Lower lobe of right lung (tissue), 2 donors: Measurements from ENCODE around the gene TEN1. TPM values are rescaled to one million over a fixed set of nuclear protein-coding genes. Genes with fewer than 3 reads are reported as not detected.
A peak's percentile ranks its signal among the peaks of the same experiment; 100 is the strongest.

Source experiments
- ATAC-seq, 2 donors: fragments of 200-7000 bp; cut with Tn5 transposase; one replicate each; pipeline ENCODE4 v1.9.1; 2020 to 2022; ENCODE audit warnings: mild to moderate bottlenecking in 2 of 2, moderate library complexity in 2 of 2
- DNase-seq: peaks from one replicate; pipeline ENCODE4 v3.0.0-alpha.2; 2020
- H3K27ac ChIP-seq: fragments of 200-600 bp; one replicate; pipeline ENCODE4 v1.8.0; 2022
- H3K27me3 ChIP-seq: fragments of 200-600 bp; one replicate; pipeline ENCODE4 v1.8.0; 2022; ENCODE audit warnings: low read depth
- H3K36me3 ChIP-seq: fragments of 200-600 bp; one replicate; pipeline ENCODE4 v1.8.0; 2022; ENCODE audit warnings: mild to moderate bottlenecking
- H3K4me1 ChIP-seq: fragments of 200-600 bp; one replicate; pipeline ENCODE4 v1.8.0; 2022
- H3K4me3 ChIP-seq: fragments of 200-600 bp; one replicate; pipeline ENCODE4 v1.8.0; 2022; ENCODE audit warnings: mild to moderate bottlenecking
- H3K9me3 ChIP-seq: fragments of 200-600 bp; one replicate; pipeline ENCODE4 v1.8.0; 2022
- CTCF ChIP-seq: fragments of 200-600 bp; IDR thresholded peaks from one replicate; pipeline ENCODE4 v1.8.0; 2022; ENCODE audit warnings: antibody characterized with exemption, mild to moderate bottlenecking
- intact Hi-C: fragments of 100-400 bp; cut with DNase I; formaldehyde crosslinking; loops from one replicate; pipeline ENCODE4 v1.11.0; 2022
- total RNA-seq: library from RNA; stranded (reverse); fragmentation: NEBNext Ultra II Directional; extraction: Animal tissue kit (Norgen Biotek cat#: 25700); gene quantifications from one replicate; pipeline ENCODE4 v1.2.1, GENCODE V29; 2021
- donor health status: DM: no; HTN: yes; CAD: no; lungs with severe emphysema.

TEN1 gene
- total RNA-seq, 1 donor from 2014 or later: 14.6 TPM

- Histone ChIP-seq H3K27ac (peak overlapping the region; percentile 18), H3K4me3 (no peak overlapping the region), H3K36me3 (peaks cover 22% of the 10 kb centered on the region), H3K9me3 (no peaks in the 10 kb centered on the region), H3K27me3 (no peaks in the 10 kb centered on the region), H3K4me1 (peaks cover 48% of the 10 kb centered on the region)
- intact Hi-C loops: loop anchor here (10.0 kb wide), 1 partner anchor 95 kb away; the partner anchor contains the start of gene MRPL38
- DNase-seq: peak; percentile 68
- TF ChIP-seq CTCF: peak; percentile 67
- ATAC-seq: peak; percentile 50 to 58
Observed at GRCh38 chr17:76000016-76000754, 21.1 kb downstream of the TEN1 start.

GRCh38 chr17:76000755-76001521, 21.9 kb downstream of the TEN1 start, which contains the start of gene CDK3:
Gene CDK3, plus strand, starts transcription at chr17:76000855. Its CDS starts 571 bp downstream, at chr17:76001426.
- Histone ChIP-seq H3K36me3 (peaks cover 21% of the 10 kb centered on the region), H3K27me3 (no peaks in the 10 kb centered on the region), H3K9me3 (no peaks in the 10 kb centered on the region), H3K4me3 (no peak within 1 kb of the TSS), H3K27ac (peak within 1 kb of the TSS; percentile 18), H3K4me1 (peaks cover 55% of the 10 kb centered on the region)
- TF ChIP-seq CTCF: no peak
- DNase-seq: peak; percentile 22
- no peak for ATAC-seq
- intact Hi-C loops: loop anchor here (10.0 kb wide), 1 partner anchor 96 kb away; the partner anchor contains the start of gene MRPL38

GRCh38 chr17:76002100-76002499, 23.1 kb downstream of the TEN1 start:
- Histone ChIP-seq H3K4me3 (no peak overlapping the region), H3K27ac (no peak overlapping the region), H3K36me3 (peaks cover 28% of the 10 kb centered on the region), H3K27me3 (no peaks in the 10 kb centered on the region), H3K9me3 (no peaks in the 10 kb centered on the region), H3K4me1 (peaks cover 50% of the 10 kb centered on the region)
- ATAC-seq: no peak
- no peak for TF ChIP-seq CTCF
- no peak for DNase-seq
- intact Hi-C loops: loop anchor here (10.0 kb wide), 1 partner anchor 97 kb away; the partner anchor contains the start of gene MRPL38

- H3K4me3 ChIP-seq: no peak overlapping the region
- no peak for ATAC-seq
- no peaks in the 10 kb centered on the region for H3K27me3 ChIP-seq
- TF ChIP-seq CTCF: no peak
- H3K27ac ChIP-seq: peak overlapping the region; percentile 62
- H3K36me3 ChIP-seq: peaks cover 31% of the 10 kb centered on the region
- DNase-seq: no peak
- intact Hi-C loops: loop anchor here (10.0 kb wide), 1 partner anchor 99 kb away; the partner anchor contains the start of gene MRPL38
- no peaks in the 10 kb centered on the region for H3K9me3 ChIP-seq
- peaks cover 33% of the 10 kb centered on the region for H3K4me1 ChIP-seq
Observed at GRCh38 chr17:76003915-76004314, 24.9 kb downstream of the TEN1 start.

- Histone ChIP-seq H3K27ac (peak overlapping the region; percentile 25), H3K4me1 (peaks cover 33% of the 10 kb centered on the region), H3K9me3 (no peaks in the 10 kb centered on the region), H3K27me3 (no peaks in the 10 kb centered on the region), H3K4me3 (no peak overlapping the region), H3K36me3 (peaks cover 34% of the 10 kb centered on the region)
- DNase-seq: no peak
- intact Hi-C loops: loop anchor here (10.0 kb wide), 1 partner anchor 100 kb away; the partner anchor contains the start of gene MRPL38
- no peak for TF ChIP-seq CTCF
- no peak for ATAC-seq
Observed at GRCh38 chr17:76004750-76005262, 25.8 kb downstream of the TEN1 start.
